GM18858 (cell line): ENCODE data around the gene NAA10.
"Not testable (repeated sequence)": the region's sequence is repeated elsewhere in the genome, so short reads cannot be mapped to it uniquely, and the experiment has no call there.

Source experiments
- ATAC-seq: cut with Tn5 transposase; IDR thresholded peaks from one replicate; pipeline ENCODE4 v1.9.1; 2021; ENCODE audit not compliant: unreplicated experiment

Gene NAA10

DNA sequence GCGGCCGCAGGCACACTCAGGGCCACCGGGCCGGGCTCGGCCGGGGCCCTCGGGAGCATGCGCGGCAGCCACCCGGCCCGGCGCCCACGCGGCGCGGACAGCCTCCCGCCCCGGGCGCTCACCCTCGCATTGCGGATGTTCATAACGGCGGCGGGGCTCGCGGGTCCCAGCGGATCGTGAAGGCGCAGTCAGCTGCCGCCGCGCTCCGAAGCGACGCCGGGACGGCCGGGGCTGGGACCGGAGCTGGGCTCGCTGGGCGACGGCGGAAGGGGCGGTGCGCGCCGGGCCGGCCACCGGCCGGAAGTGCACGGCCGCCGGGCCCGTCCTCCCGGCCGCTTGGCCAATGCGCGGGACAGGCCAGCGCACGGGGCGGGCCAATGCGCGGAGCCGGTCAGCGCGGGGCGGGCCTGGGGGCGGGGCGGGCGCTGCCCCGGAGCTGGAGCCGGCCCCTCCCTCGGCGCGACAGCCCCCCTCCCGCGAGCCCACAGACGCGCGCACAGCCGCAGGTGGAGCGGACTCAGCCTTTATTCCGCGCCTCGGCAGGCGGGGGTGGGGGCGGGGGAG, at the start of gene NAA10:
TSS of gene NAA10 (minus strand) at position 276 of the 564 bp plus-strand sequence. CDS start at position 143, 133 bp downstream.
- ATAC-seq: peak; percentile 92

GRCh38 chrX:153983321-153983801, 48.5 kb upstream of the NAA10 start:
- ATAC-seq: no peak

GRCh38 chrX:153981771-153982533, 47.1 kb upstream of the NAA10 start:
- ATAC-seq: no peak

- ATAC-seq: no peak
Measured at GRCh38 chrX:153981231-153981630, 46.4 kb upstream of the NAA10 start.

- not testable (repeated sequence) for ATAC-seq
Measured at GRCh38 chrX:153980394-153980793, 45.6 kb upstream of the NAA10 start.

- ATAC-seq: no peak
Measured at GRCh38 chrX:153974726-153975286, 40.0 kb upstream of the NAA10 start.

- ATAC-seq: no peak
Measured at GRCh38 chrX:153974003-153974725, 39.3 kb upstream of the NAA10 start.

DNA sequence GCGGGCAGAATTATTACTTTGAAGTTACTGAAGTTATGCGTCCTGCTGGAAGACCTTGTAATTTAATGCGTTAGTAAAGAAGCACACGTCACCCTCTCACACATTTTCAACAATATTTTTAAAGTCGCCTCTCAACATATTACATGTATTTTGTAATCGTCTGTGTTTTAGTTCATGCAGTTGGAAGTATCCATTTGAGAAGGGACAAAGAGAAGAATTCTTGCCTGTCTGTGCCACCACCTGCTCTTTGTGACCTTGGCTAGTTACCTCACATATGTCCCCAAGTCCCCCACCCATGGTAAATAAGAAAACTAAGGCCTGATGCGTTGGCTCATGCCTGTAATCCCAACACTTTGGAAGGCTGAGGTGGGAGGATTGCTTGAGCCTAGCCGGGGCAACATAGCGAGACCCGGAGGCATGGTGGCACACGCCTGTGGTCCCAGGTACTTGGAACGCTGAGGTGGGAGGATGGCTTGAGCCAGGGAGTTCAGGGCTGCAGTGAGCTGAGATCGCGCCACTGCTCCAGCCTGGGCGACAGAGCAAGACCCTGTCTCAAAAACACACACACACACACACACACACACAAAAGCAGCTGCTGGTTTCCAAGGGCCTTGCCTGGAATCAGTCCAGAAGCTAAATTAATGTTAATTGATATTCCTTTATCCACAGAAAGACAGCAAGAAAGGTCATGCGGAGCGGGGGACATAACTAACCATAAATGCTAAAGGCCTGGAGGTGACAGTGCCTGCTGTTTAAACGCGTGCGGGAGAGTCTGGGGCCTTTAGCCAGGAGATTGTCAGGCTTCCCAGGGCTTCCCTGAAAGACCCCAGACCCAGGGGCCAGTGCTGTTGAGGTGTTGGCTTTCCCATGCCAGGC, 38.5 kb upstream of the NAA10 start:
- no peak for ATAC-seq

- peak; percentile 49 for ATAC-seq
Measured at GRCh38 chrX:153972368-153973126, 37.7 kb upstream of the NAA10 start, which contains the start of gene TMEM187. Gene TMEM187 (plus strand): TSS chrX:153972754. CDS start chrX:153982063, 9,309 bp downstream.

DNA sequence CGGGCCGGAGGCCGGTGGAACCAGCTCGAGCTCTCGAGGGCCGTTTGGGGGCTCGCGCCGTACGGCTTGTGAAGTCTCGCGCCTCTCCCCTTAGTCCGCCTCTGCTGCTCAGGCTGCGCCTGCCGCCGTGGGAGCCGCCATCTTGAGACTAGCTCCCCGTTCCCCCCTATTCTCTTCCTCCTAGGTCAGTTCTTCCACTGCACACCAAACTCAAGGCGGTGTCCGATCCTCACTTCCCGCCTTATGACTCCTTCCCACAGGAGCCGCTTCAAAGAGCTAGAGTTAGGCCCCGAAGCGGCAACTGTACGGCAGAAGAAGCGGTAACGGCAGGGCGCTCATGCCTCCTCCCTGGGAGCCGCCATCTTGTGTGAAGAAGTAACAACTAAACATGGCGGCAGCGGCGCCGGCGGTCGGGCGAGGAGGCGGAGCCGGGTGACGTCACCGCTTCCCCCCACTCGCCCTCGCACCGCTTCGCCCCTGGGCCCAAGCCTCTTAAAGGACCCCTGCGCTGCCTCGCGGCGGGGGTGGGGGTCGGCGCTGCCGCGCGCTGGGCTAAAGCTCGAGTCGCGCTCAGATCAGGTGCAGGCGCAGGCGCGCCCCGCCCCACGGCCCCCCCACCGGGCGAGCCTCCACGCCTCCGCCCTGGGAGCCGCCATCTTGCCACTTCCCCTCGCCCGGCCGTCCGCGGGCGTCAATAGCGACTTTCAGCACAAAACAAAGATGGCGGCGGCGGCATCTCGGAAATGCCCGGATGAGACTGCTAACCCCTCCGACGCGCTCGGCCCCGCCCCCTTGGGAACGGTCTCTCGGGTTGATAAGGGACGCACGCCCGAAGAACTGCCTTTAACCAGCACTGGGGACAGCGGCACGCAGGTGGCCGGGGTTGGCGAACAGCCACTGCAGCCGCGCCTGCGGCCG, 36.9 kb upstream of the NAA10 start, which contains the start of gene HCFC1:
TSS of gene HCFC1 (minus strand) at position 369 of the 918 bp plus-strand sequence. CDS start 978 bp downstream, outside the sequence.
- peak; percentile 27 for ATAC-seq

GRCh38 chrX:153971124-153971449, 36.2 kb upstream of the NAA10 start:
- peak; percentile 24 for ATAC-seq

DNA sequence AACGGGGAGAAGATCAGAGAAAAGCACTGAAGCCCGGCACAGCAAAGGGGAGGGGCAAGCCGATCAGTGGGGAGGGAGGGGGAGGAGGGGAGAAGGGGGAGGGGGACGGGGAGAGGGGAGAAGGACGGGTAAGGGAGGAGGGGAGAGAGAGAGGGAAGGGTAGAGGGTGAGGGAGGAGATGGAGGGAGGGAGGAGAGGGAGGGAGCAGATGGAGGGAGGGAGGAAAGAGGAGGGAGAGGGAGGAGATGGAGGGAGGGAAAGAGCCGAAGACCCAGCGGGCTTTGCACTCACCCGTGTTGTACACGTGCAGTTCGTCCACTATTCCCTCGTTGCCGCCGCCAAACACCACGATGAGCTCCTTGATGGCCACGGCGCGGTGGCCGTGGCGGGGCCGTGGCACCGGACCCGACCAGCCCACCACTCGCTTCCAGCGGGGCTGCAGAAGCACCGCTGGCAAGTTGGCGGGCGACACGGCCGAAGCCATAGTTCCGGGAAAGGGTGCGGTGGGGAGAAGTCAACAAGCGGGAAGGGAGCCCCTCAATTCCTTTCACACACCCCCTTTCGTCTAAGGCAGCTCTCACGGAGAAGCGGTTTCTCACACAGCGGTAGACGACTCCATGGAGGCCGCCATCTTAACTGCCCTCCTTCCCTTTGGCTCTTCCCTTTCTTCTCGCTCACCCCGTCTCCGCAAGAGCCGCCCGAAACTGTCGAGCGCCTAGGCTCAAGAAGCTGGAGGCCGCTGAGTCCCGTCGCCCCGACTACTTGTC, 35.7 kb upstream of the NAA10 start:
- ATAC-seq: no peak

GRCh38 chrX:153969904-153970356, 35.1 kb upstream of the NAA10 start:
- no peak for ATAC-seq

GRCh38 chrX:153969125-153969903, 34.5 kb upstream of the NAA10 start:
- no peak for ATAC-seq

DNA sequence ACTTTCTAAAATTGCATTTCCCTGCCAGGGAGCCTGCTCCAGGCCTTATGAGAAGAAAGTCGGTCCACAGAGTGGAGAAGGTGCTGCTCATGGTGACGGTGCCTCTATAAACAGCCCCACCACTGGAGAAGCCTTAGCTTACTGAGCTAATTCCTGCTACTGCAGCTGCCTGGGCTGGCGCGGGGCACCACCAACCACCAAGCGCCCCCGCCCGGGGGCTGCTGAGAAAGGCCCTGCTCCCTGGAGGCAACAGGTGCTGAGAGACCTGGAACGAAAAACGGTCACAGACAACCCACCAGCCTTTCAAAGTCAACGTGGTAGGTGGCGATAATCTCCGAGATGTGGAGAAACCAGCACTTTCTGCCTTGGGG, 33.9 kb upstream of the NAA10 start:
- ATAC-seq: no peak

- no peak for ATAC-seq
Measured at GRCh38 chrX:153968255-153968654, 33.4 kb upstream of the NAA10 start.
